ENCODE results near the gene NRCAM. TPM values are rescaled to one million over a fixed set of nuclear protein-coding genes. Genes with fewer than 3 reads are reported as not detected.

NRCAM gene
- polyA plus RNA-seq, 4 donors, result 2.8 to 24.1 (median 19.4) TPM

- DNase-seq (ENCODE audit: low read depth in 4 of 4, low spot score in 3 of 4), result no peak
Measured at GRCh38 chr7:108321359-108321758, 134.9 kb downstream of the NRCAM start.

GRCh38 chr7:108316708-108317107 is 139.5 kb downstream of the NRCAM start:
- no peak for DNase-seq (ENCODE audit: low read depth in 4 of 4, low spot score in 3 of 4)

GRCh38 chr7:108314551-108314950 is 141.7 kb downstream of the NRCAM start:
- no peak for DNase-seq (ENCODE audit: low read depth in 4 of 4, low spot score in 3 of 4)

- DNase-seq (ENCODE audit: low read depth in 4 of 4, low spot score in 3 of 4), result no peak
Measured at GRCh38 chr7:108314049-108314448, 142.2 kb downstream of the NRCAM start.

- DNase-seq (ENCODE audit: low read depth in 4 of 4, low spot score in 3 of 4), result no peak
Measured at GRCh38 chr7:108313086-108313485, 143.2 kb downstream of the NRCAM start.

- DNase-seq (ENCODE audit: low read depth in 4 of 4, low spot score in 3 of 4), result no peak
Measured at GRCh38 chr7:108311446-108312168, 144.6 kb downstream of the NRCAM start.

- no peak for DNase-seq (ENCODE audit: low read depth in 4 of 4, low spot score in 3 of 4)
Measured at GRCh38 chr7:108310351-108310750, 145.9 kb downstream of the NRCAM start.

- DNase-seq (ENCODE audit: low read depth in 4 of 4, low spot score in 3 of 4), result no peak
Measured at GRCh38 chr7:108308903-108309302, 147.3 kb downstream of the NRCAM start.

GRCh38 chr7:108308276-108308675 is 148.0 kb downstream of the NRCAM start:
- no peak for DNase-seq (ENCODE audit: low read depth in 4 of 4, low spot score in 3 of 4)

GRCh38 chr7:108307595-108307994 is 148.6 kb downstream of the NRCAM start:
- DNase-seq (ENCODE audit: low read depth in 4 of 4, low spot score in 3 of 4), result no peak

- DNase-seq (ENCODE audit: low read depth in 4 of 4, low spot score in 3 of 4), result no peak
Measured at GRCh38 chr7:108307194-108307593, 149.0 kb downstream of the NRCAM start.

- DNase-seq (ENCODE audit: low read depth in 4 of 4, low spot score in 3 of 4), result no peak
Measured at GRCh38 chr7:108303332-108303731, 152.9 kb downstream of the NRCAM start.

- DNase-seq (ENCODE audit: low read depth in 4 of 4, low spot score in 3 of 4), result no peak
Measured at GRCh38 chr7:108301387-108301786, 154.8 kb downstream of the NRCAM start.

- no peak for DNase-seq (ENCODE audit: low read depth in 4 of 4, low spot score in 3 of 4)
Measured at GRCh38 chr7:108299251-108299973, 156.8 kb downstream of the NRCAM start.

GRCh38 chr7:108296911-108297310 is 159.3 kb downstream of the NRCAM start:
- DNase-seq (ENCODE audit: low read depth in 4 of 4, low spot score in 3 of 4), result no peak

GRCh38 chr7:108294595-108294994 is 161.6 kb downstream of the NRCAM start:
- DNase-seq (ENCODE audit: low read depth in 4 of 4, low spot score in 3 of 4), result no peak

GRCh38 chr7:108293149-108293612 is 163.1 kb downstream of the NRCAM start:
- no peak for DNase-seq (ENCODE audit: low read depth in 4 of 4, low spot score in 3 of 4)

- no peak for DNase-seq (ENCODE audit: low read depth in 4 of 4, low spot score in 3 of 4)
Measured at GRCh38 chr7:108292541-108292940, 163.7 kb downstream of the NRCAM start.

- DNase-seq (ENCODE audit: low read depth in 4 of 4, low spot score in 3 of 4), result no peak
Measured at GRCh38 chr7:108291791-108292440, 164.3 kb downstream of the NRCAM start.

GRCh38 chr7:108291152-108291508 is 165.1 kb downstream of the NRCAM start:
- no peak for DNase-seq (ENCODE audit: low read depth in 4 of 4, low spot score in 3 of 4)

- no peak for DNase-seq (ENCODE audit: low read depth in 4 of 4, low spot score in 3 of 4)
Measured at GRCh38 chr7:108290459-108291151, 165.6 kb downstream of the NRCAM start.
